Brain microvascular endothelial cell (primary cell): Measurements from ENCODE around the gene MAPK4.
"Not testable (repeated sequence)": the region's sequence is repeated elsewhere in the genome, so short reads cannot be mapped to it uniquely, and the experiment has no call there.

Source experiments
- DNase-seq: peaks from one replicate; pipeline ENCODE4 v3.0.0-alpha.2; 2020
- H3K27ac ChIP-seq: fragments of 250-450 bp; sonication (Bioruptor Pico); 2 replicates; pipeline ENCODE4 v1.5.1; 2020; ENCODE audit warnings: mild to moderate bottlenecking, moderate library complexity
- H3K27me3 ChIP-seq: fragments of 250-450 bp; sonication (Bioruptor Pico); replicated peaks from 2 replicates; pipeline ENCODE4 v1.5.1; 2020; ENCODE audit warnings: mild to moderate bottlenecking
- H3K36me3 ChIP-seq: fragments of 250-450 bp; sonication (Bioruptor Pico); replicated peaks from 2 replicates; pipeline ENCODE4 v1.5.1; 2020; ENCODE audit warnings: mild to moderate bottlenecking
- H3K4me3 ChIP-seq: 2 replicates; pipeline ENCODE4 v1.5.1; 2011; ENCODE audit warnings: low read depth, mild to moderate bottlenecking, control low read depth, low read length, moderate library complexity
- in situ Hi-C: cut with HindIII; loops from 2 replicates; pipeline ENCODE4 v1.10.0; 2017; ENCODE audit warnings: low sequenced_read_pairs, low pct_ligation_motif_present
- TF ChIP-seq, protein P1 (sequence below): IDR thresholded peaks from 2 replicates; pipeline ENCODE4 v1.5.1; 2011; ENCODE audit warnings: low read depth, mild to moderate bottlenecking, moderate library complexity, low read length, control low read depth, inconsistent platforms; ENCODE audit errors: missing control alignments

MAPK4 gene

GRCh38 chr18:50545936-50546335 lies 14.0 kb upstream of the MAPK4 start:
- H3K36me3 ChIP-seq = no peaks in the 10 kb centered on the region
- H3K27me3 ChIP-seq = no peaks in the 10 kb centered on the region
- no peak overlapping the region for H3K27ac ChIP-seq
- no peak overlapping the region for H3K4me3 ChIP-seq
- TF ChIP-seq, protein P1, sequence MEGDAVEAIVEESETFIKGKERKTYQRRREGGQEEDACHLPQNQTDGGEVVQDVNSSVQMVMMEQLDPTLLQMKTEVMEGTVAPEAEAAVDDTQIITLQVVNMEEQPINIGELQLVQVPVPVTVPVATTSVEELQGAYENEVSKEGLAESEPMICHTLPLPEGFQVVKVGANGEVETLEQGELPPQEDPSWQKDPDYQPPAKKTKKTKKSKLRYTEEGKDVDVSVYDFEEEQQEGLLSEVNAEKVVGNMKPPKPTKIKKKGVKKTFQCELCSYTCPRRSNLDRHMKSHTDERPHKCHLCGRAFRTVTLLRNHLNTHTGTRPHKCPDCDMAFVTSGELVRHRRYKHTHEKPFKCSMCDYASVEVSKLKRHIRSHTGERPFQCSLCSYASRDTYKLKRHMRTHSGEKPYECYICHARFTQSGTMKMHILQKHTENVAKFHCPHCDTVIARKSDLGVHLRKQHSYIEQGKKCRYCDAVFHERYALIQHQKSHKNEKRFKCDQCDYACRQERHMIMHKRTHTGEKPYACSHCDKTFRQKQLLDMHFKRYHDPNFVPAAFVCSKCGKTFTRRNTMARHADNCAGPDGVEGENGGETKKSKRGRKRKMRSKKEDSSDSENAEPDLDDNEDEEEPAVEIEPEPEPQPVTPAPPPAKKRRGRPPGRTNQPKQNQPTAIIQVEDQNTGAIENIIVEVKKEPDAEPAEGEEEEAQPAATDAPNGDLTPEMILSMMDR = no peak
- in situ Hi-C loops = no loop called here
- DNase-seq = no peak

GRCh38 chr18:50548160-50548559 lies 11.7 kb upstream of the MAPK4 start:
- TF ChIP-seq, protein P1 = no peak
- no peak for DNase-seq
- in situ Hi-C loops = no loop called here

GRCh38 chr18:50551651-50552050 lies 8.2 kb upstream of the MAPK4 start:
- H3K27me3 ChIP-seq, H3K4me3 ChIP-seq, H3K27ac ChIP-seq, in situ Hi-C loops, H3K36me3 ChIP-seq, DNase-seq: not testable (repeated sequence)

More at GRCh38 chr18:50548160-50548559, 11.7 kb upstream of the MAPK4 start:
- Histone ChIP-seq H3K27ac (no peak overlapping the region), H3K36me3 (no peaks in the 10 kb centered on the region), H3K27me3 (no peaks in the 10 kb centered on the region), H3K4me3 (no peak overlapping the region)

- TF ChIP-seq, protein P1 = no peak
- no peaks in the 10 kb centered on the region for H3K36me3 ChIP-seq
- no peak overlapping the region for H3K4me3 ChIP-seq
- peaks cover 34% of the 10 kb centered on the region for H3K27me3 ChIP-seq
- no peak for DNase-seq
- in situ Hi-C loops = no loop called here
- no peak overlapping the region for H3K27ac ChIP-seq
These were observed 1.7 kb upstream of the MAPK4 start for GRCh38 chr18:50558157-50558556.

GRCh38 chr18:50558948-50559751 lies 737 bp upstream of the MAPK4 start:
- in situ Hi-C loops = no loop called here
- DNase-seq = no peak
- TF ChIP-seq, protein P1 = no peak
- Histone ChIP-seq H3K36me3 (no peaks in the 10 kb centered on the region), H3K27me3 (peaks cover 39% of the 10 kb centered on the region), H3K27ac (no peak overlapping the region), H3K4me3 (no peak overlapping the region)

DNA sequence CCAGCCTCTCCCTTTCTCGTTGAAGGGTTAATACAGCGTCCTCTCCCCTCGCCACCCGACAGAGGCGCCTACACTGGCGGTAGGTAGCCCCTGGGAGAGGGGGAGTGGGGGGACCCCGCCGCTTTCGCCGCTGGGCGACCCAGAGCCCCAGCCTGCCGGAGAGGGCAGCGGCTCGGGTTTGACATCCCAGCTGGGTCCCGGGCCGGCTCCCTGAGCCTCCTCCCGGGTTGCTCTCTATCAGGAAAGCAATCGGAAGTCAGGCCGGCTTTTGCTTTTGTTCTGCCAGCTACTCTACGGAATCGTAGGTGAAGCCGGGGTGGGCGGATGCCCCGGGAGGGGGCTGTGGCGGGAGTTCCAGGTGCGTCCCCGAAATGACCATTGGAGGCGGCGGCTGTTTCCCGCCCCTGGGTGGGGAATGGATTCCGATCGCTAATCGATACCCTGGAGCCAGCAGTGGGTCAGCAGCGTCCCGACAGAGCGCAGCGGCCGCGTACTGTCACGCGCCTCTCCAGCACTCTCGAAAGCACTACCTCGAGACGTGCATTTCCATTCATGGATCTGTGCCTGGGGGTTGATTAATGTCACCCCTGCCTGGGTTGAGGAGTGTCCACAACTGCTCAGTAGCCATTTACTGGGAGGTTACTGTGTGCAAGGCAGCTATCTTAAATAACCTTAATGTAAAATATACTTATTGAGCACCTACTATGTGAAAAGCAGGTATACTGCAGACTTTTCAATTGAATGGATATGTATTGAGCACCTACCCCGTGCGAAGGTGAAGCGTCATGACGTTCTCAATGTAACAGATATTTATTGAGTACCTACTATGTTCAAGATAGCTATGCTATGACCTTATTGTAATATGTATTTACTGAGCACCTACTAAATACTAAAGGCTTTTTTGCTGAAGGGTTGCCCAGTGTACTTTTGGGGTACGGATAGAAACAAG lies 1.1 kb downstream of the MAPK4 start:
- in situ Hi-C loops = no loop called here
- no peaks in the 10 kb centered on the region for H3K36me3 ChIP-seq
- H3K4me3 ChIP-seq = peak overlapping the region; percentile 41
- TF ChIP-seq, protein P1 = no peak
- H3K27me3 ChIP-seq = peaks cover 39% of the 10 kb centered on the region
- H3K27ac ChIP-seq = no peak overlapping the region
- no peak for DNase-seq

DNA sequence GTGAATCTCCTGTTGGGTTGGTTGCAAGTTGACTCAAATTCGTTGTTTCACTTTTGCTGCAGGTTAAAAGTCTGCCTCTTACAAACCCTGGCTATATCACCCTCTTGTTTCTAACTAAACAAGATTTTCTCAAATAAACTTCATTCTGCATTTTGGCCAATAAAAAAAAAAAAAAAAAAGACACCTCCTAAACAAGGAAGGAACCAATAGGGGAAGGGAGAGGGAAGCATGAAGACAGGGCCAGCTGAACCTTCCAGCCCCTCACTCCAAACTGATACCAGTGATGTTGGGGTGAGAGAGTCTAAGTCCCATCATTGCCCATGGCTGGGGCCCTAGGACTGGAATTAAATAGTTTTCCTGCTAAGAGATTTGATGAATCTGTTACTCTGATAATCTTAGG lies 2.4 kb downstream of the MAPK4 start:
- H3K27ac ChIP-seq, DNase-seq, in situ Hi-C loops, H3K4me3 ChIP-seq, H3K36me3 ChIP-seq: not testable (repeated sequence)
- peaks cover 39% of the 10 kb centered on the region for H3K27me3 ChIP-seq
